ENCODE data around the gene PLCD1.
"Not testable (repeated sequence)": the region's sequence is repeated elsewhere in the genome, so short reads cannot be mapped to it uniquely, and the experiment has no call there.

PLCD1 gene

DNA sequence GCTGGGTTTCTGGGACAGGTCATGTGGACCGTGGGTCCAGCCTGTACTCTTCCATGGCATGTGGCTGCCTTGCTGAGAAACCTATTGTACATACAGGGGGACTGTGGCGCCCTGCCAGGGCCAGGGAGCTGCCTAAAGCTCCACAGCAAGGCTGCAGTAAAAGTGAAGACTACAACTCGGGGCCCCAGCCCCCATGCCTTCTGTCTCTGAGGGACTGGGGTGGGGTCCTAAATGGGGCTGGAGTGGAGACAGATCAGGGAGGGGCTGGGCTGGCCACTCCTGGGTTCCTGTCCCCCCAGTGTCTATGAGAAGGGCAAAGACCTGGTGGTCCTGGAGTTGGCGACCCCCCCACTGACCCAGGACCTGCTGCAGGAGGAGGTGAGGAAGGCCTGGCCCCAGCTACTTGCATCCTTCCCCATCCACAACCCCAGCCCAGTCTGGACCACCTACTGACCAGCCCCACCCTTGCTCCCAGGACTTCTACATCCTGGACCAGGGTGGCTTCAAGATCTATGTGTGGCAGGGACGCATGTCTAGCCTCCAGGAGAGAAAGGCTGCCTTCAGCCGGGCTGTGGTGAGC is 31.6 kb downstream of the PLCD1 start:
- DNase-seq = no peak

DNA sequence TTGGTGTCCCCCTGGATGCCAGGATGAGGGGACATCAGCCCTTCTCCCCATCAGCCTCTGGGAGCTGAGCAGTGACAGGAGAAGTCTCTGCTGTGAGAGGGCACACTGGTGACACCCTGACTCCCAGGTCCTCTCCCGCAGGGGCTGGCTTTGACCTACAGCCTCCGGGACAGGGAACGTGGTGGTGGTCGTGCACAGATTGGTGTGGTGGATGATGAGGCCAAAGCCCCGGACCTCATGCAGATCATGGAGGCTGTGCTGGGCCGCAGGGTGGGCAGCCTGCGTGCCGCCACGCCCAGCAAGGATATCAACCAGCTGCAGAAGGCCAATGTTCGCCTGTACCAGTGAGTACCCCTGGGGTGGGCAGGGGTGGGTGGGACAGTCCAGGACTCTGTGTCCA is 32.1 kb downstream of the PLCD1 start:
- DNase-seq = no peak

DNA sequence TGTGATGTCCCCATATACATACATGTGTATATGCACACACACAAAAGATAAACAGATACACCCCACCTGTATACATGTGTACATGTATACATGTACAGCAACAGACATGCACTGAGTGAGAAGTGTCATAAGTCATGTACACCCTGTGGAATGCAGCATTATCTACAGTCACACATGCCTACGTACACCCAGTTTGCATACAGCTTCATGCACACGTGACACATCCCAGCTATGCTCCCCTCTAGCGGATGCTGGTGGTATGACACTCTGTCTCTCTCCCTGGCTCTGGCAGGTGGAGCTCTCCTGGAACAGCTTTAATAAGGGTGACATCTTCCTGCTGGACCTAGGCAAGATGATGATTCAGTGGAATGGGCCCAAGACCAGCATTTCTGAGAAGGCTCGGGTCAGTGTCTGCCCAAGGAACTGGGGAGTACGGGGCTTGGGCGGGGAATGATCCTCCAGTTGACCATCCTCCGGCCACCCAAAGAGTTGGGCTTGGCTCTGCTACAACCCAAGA is 32.6 kb downstream of the PLCD1 start:
- peak; percentile 63 for DNase-seq

DNA sequence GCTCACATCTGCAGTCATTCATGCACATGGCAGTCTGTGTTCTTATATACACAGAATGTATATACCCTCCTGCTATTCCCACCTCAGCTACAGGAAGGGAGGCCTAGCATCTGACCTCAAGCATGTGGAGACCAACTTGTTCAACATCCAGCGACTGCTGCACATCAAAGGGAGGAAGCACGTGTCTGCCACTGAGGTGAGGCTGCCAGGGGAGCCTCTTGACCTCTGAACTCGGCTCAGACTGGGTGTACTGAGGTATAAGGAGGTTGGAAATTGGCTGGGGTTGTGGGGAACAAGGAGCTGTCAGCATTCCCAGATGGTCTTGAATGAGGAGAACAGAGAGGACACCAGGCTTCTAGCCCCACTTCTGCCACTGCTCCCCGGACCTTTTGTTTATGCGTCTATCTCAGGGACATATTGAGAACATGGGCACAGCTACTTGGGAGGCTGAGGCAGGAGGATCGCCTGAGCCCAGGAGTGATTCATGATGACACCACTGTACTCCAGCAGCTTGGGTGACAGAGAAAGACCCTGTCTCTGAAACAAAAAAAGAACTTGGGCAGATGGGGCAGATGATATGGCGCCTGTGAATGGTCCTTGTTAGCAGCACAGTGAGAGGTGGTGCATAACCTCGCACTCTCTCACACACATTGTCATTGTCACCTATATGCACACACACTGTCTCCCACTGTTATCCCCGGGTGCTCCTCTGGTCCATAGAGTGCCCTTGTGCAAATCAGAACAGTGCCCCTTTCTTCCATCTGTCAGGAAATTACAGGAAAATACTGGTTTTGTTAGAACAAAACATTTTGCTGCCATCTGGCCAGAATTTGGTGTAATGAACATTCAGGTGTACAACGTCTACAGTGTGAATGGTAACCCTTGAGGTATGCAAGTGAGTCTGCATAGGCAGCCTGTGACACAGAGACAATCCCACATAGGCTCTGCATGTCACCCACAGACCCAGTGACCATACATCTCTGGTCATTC is 33.5 kb downstream of the PLCD1 start:
- DNase-seq = peak; percentile 34

DNA sequence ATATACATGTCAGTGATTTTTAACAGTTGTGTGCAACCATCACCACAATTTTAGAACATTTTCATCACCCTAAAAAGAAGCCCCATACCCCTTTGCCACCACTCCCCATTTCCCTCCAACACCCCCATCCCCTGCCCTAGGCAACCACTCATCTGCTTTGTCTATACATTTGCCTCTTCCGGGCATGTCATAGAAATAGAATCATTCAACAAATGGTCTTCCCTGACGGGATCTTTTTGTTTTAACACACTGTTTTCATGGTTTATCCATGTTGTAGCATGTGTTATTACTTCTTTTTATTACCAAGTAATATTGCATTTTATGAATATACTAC is 34.8 kb downstream of the PLCD1 start:
- DNase-seq = no peak

DNA sequence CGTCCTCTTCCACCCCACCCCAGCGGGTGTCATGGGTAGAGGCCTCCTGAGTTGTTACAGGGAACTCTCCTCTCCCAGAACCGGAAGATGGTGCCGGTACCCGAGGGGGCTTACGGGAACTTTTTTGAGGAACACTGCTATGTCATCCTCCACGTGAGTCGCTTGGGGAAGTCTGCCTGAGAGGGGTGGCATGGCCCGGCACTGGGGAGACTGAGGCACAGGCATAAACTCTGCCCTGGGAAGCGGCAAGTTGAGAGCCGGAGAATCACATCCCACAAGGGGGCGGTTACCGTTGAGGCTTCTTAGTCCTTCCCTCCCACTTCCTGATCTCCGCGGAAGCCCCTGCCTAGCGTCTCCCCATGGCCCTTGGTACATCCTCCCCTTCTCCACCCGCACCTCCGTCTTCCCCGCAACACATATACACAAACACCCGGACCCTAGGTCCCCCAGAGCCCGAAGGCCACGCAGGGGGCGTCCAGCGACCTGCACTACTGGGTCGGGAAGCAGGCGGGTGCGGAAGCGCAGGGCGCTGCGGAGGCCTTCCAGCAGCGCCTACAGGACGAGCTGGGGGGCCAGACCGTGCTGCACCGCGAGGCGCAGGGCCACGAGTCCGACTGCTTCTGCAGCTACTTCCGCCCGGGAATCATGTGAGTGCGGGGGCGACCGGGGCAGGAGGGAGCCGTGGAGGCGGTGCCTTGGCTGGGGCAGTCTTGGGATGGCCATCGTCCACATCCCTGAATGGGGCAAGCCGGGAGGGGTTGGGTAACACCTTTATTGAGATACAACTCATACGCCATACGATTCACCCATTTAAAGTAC is 35.4 kb downstream of the PLCD1 start:
- DNase-seq = no peak

DNA sequence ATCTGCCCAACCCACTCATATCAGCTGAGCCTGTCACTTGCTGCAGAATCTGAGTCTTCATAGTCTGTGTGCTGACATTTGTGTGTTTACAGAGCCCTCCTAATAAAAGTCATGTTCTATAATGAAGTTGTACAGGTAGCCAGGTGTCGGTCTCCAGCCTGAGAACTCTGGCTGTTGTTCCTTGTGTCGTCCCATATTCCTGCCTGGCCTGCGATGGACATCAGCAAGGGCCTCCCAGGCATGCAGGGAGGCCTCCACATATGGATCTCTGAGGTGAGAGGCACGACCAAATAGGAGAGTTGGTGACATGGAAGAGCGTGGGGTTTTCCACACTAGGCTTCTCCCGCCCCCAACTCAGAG is 36.0 kb downstream of the PLCD1 start:
- no peak for DNase-seq

DNA sequence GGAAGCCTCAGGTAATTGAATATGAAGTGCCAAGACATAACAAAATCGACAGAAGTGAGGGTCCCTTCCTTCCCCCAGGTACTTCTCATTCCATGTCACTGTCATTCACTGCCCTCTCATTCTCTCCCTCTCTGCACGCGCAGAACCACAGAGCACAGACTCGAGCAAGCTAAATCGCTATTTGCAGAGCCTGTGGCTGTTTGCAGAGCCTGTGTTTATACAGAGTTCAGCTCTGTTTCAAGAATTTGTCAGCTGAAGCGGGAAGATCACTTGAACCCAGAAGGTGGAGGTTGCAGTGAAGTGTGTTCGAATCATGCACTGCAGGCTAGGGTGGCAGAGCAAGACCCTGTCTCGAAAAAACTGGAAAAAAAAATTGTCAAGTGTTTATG is 36.4 kb downstream of the PLCD1 start:
- DNase-seq = no peak

DNA sequence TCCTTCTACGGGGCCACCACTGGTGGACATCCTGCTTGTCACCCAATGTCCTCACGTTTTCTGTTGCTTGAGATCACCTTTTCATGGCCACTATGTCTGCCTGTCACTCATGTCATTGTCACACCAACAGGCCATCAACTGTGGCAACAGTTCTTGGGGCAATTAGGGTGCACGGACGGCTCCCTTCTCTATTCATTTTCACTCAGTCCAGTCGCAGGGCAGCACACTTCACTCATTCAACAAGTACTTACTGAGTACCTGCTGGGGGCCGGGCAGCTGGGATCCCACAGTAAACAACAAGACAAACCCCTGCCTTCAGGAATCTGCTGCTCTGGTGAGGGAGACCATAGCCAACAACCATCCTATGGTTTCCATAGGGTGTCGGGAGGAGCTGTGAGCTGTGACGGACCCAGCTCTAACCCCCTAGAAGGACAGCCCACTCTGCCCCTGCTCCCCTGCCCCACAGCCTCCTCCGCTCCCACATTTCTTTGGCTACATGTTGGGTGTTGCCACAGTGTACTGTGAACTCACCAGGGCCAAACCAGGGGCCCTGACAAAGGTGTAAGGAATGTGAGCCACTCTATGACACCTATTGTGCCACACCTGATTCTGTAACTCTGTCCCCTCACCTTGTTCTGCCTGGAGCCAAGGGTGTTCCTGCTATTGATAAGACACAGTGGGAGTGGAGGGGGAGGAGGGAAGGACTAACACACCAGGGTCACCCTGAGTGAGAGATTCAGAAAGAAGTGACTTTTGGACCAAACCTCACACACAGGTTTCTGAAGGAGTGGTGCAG is 37.0 kb downstream of the PLCD1 start:
- no peak for DNase-seq

DNA sequence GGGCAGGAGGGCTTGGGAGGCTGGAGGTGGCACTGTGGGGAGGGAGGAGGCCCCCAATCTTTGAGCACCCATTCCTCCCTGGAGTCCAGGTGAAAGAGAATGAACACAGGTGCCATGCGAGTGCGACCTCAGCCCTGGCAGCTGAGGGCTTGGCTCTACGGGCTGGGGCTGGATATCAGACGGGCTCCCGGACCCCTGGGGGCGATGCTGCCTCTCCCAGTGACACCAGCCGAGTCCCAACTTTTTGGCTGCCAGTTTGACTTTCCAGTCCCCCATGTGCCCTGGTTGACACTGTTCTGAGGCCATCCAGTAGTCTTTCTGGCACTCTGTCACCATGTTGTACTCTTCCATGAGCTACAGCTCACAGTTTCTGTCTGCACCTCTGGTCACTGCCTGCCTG is 37.6 kb downstream of the PLCD1 start:
- no peak for DNase-seq

DNA sequence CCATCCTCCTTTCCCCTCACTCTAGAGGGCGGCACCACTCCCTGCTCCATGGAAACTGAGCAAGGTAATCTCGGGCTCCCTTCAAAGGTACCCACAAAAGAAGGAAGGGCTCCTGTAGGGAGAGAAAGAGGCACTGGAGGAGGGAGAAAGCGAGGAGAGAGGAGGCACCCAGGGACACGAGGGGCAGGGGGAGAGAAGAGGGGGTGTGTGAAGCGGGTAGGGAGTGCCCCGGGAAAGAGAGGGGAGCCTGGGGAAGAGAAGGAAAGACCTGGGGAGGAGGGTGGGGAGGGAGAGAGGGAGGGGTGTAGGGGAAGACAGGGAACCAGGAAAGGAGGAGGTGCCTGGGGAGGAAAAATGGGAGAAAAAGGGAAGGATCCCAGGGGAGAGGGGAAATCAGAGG is 38.3 kb downstream of the PLCD1 start:
- no peak for DNase-seq

DNA sequence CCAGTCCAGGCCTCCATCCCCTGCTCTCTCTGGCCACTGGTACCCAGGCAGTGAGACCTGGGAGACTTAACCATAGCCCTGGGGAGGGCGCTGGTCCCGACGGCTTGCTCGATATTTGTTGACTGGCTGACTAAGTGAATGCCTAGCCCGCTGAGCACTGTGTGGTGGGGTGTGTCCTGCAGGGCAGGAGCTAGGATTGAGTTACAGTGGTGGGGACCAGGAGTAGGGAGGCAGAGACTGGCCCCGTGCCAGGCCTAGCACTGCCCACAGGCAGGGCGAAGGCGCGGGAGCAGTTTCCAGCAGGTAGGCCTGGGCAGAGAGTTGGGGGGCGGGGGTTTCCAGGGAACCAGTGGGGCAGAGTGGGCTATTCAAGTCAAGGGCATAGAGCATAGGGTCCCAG is 38.9 kb downstream of the PLCD1 start, which contains the start of gene VILL:
Gene VILL (plus strand): TSS at position 260 of the 400 bp plus-strand sequence. CDS start 2,887 bp downstream, outside the sequence.
- peak; percentile 82 for DNase-seq

DNA sequence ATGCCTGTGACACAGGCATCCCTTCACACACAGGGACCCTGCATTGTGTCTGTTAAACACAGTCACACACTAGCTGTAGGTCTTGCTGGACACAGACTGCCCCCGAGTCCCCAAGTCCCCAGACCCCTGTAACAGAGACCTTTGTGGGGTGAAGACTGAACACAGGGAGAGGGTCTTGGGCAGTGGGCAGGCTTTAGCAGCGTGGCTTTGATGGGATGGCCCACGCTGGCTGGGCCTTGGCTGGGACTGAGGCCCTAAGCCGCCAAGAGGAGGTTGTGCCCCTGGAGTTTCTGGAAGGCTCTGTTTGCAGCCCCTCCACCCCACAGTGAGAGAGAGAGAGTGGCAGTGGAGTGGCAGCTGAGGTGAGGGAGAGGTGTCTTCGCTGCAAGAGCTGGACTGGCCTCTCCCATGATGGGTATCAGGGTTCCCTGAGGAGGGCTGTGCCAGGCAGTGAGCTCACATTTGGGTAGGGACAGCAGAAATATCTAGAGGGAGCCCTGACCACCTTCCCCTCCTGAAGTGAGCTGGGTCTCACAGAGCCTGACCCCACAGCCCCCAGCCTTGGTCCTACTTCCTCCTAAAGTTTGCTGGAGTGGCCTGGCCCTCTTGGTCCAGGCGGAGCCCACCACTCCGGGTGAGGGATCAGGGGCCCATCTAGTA is 39.5 kb downstream of the PLCD1 start:
- no peak for DNase-seq

DNA sequence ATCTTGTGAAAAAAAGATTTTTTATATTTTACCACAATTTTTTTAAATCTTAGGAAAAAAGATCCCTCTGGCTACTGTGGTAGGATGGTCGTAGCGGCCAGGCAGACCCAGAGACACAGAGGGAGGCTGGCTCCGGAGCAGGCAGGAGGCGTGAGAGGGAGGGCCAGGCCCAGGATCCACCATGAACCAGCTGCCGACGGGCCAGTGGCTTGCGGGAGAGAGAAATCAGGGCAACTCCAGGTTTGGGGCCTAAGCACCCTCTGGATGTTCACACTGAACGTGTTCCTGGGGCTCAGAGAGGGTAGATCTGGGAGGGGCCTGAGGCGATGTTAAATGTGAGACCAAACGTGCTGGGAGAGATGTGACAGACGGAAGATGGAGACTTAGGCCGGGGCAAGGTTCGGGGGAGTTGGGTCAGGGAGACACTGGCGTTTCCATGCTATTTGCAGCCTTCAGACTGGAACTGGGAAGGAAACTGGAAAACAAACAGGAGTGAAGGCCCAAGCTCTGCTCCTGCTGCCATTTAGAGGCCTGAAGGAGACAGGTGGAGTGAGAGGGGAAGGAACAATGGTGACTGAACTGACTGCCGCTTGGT is 40.4 kb downstream of the PLCD1 start:
- DNase-seq = no peak

DNA sequence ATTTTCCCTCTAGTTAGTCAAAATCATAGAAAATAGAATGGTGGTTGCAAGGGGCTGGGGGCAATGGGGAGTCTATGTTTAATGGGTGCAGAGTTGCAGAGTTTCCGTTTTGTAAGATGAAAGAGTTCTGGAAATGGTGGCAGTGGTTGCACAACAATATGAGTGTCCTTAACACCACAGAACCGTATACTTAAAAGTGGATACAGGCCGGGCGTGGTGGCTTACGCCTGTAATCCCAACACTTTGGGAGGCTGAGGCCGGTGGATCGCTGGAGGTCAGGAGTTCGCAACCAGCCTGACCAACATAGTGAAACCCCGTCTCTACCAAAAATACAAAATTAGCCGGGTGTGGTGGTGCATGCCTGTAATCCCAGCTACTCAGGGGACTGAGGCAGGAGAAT is 41.1 kb downstream of the PLCD1 start:
- not testable (repeated sequence) for DNase-seq

DNA sequence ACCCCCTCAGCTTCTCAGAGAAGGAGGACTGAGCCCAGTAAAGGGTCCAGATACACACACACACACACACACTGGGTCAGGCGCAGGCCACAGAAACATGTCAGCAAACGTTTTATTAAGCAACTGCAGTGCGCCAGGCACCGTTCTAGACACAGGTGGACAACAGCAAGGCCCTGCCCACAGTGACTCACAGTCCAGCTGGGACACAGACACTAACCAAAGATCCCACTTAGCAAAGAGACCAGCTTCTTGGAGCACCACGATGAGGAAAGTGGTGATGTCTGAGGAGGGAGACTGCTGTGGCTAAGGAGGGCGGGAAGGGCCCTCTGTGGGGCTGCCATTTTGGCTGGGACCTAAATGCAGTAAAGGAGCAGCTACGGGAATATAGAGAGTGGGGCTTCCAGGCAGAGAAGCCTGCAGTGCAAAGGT is 41.7 kb downstream of the PLCD1 start:
- no peak for DNase-seq

DNA sequence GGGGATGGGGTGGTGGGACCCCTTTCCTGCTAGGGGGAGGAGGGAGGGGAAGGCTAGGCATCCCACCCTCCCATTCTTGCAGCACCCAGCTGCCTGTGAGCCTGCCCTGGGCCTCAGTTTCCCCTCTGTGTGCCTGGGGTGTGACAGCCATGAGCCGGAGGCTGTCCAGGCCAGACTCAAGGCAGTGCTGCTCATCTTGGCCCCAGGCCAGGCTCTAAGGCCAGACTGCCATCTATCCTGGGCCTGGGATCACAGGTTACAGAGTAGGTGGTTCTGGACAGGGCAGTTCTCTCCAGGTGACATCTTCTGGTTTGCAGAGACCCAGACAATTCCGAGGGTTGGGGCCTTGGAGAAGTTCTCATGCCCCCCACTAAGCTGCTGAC is 42.1 kb downstream of the PLCD1 start:
- DNase-seq = no peak

DNA sequence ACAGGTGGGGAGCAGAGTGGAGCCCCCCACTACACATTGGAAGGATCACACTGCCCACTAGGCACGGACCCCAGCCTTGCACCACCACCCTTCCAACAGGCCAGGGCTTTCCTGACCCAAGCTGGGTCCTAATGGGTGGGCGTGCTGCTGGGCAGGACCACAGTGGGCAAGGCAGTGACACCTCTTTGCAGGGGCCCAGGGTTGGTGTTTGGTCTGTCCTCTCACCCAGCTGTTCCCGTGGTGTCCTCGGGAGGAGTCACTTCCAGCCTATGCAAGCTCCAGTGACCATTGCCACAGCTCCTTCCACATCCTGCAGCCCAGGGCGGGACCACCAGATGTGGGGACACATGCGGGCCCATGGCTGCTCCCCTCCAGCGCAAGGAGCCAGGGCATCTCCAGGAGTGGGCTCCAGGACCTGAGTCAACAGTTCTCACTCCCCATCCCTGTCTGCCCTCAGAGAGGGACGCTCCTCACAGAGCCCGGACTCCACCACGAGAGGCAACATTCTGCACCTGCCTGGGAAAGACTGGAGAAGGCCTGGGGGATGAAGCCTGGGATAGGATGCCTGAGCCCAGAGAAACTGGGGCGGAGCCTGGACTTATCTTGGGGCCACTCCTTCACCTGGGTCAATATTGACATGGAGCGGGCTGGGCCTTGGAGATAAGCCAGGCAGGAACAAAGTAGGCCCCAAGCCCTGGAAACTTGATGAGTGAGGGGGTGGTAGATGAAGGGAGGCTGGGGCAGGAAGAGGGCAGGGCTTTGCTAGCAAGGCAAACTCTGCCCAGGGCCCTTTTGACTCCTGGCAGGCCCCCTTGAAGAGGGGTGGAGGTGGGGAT is 42.7 kb downstream of the PLCD1 start:
- DNase-seq = peak; percentile 56

DNA sequence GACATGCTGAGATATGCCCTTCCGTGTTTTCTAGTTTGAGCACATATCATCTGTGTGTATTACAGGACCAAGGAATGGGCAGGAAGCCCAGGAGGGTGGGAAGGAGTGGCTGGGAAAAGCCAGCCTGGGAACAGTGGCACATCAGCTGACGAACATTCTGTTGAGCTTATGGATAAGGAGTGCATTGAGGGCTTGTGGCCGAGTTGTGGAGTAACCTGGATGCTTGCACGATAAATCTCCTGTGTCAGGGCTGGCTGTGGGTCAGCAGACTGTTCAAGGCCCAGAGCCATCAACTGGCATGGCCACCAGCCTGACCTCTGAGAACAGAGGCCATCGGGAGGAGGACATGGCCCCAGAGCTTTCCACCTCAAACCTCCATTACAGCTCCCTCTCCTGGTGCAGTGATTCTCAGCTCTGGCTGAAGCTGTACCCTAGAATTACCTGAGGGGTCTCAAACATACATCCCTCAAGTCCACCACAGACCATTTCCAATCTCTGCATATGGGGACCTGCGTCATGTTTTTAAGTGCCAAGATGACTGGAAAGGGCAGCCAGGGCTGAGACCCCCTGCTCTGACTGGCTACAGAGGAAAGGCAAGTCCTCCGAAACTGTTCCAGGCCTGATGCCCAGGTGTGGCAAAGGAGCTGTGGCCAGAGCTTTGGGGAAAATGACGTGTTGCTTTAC is 43.7 kb downstream of the PLCD1 start:
- DNase-seq = no peak

DNA sequence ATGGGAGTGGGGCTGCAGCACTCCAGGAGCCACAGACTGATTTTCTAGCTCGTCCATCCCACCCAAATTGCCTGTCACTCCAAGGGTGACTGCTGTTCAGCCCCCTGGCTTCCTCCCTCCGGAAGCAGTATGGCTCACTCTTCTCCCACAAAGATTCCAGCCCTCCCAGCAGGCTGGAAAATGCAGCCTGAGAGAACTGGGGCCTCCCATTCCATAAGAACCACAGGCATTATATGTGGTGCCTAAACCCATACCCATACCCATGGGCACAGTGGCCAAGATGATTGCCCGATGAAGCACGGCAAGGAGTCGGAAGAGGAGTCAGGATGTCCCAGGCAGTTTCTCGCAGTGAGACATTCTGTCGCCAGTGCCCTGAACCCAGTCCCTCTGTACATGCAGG is 44.8 kb downstream of the PLCD1 start:
- DNase-seq = no peak
